Activated naive CD8-positive, alpha-beta T cell treated with anti-CD3 and anti-CD28 coated beads, Interleukin-2, amount 10 ng/mL, durations not matched to agents 7 days and 5 days (primary cell): ENCODE results near the gene ST3GAL3. TPM values are rescaled to one million over a fixed set of nuclear protein-coding genes. Genes with fewer than 3 reads are reported as not detected.
A peak's percentile ranks its signal among the peaks of the same experiment; 100 is the strongest.

Experiments used
- ATAC-seq: fragments of 150-1000 bp; cut with Tn5 transposase; one replicate; pipeline ENCODE4 v1.10.0; 2021; ENCODE audit warnings: low read depth, moderate library complexity
- POLR2A ChIA-PET: fragments of 350-600 bp; sonication (Branson Sonifier 250); formaldehyde crosslinking; loops from one replicate; lab custom pipeline; 2021; ENCODE audit warnings: antibody characterized with exemption; lab: Charles Lee
- DNase-seq: peaks from one replicate; pipeline ENCODE4 v3.0.0; 2021
- H3K27ac Mint-ChIP-seq: one replicate; pipeline ENCODE4 v1.8.0; 2022; ENCODE audit warnings: mild to moderate bottlenecking, mixed read lengths
- H3K27me3 Mint-ChIP-seq: one replicate; pipeline ENCODE4 v1.8.0; 2022; ENCODE audit warnings: mild to moderate bottlenecking, moderate library complexity, mixed read lengths
- H3K36me3 Mint-ChIP-seq: one replicate; pipeline ENCODE4 v1.8.0; 2021; ENCODE audit warnings: mild to moderate bottlenecking, mixed read lengths
- H3K4me1 Mint-ChIP-seq: one replicate; pipeline ENCODE4 v1.8.0; 2021; ENCODE audit warnings: mixed read lengths
- H3K4me3 Mint-ChIP-seq: one replicate; pipeline ENCODE4 v1.8.0; 2022; ENCODE audit warnings: mild to moderate bottlenecking, moderate library complexity, mixed read lengths
- H3K9me3 Mint-ChIP-seq: one replicate; pipeline ENCODE4 v1.8.0; 2021; ENCODE audit warnings: mixed read lengths
- total RNA-seq, 2 experiments: library from RNA; stranded (reverse); gene quantifications; one replicate each; pipeline ENCODE4 v1.2.3, GENCODE V29; 2021

ST3GAL3 gene
- total RNA-seq, 2 experiments from 2014 or later = 20.8 TPM

DNA sequence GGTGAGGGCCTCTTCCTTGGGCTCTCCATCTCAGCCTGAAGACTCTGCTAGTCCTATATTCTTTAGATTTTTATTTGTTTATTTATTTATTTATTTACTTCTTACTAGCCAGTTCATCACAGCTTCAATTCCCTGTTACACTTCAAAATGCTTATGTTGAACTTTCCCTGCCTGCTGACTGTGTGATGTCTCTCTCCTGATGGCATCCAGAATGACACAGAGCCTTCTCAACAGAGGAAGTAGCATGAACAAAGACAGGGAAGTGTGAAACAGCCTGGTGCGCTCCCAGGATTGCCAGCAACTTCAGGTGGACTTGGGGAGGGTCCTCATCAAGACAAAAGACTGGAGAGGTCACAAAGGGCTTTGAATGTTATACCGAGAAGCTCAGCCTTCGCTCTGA, 235.1 kb downstream of the ST3GAL3 start:
- Mint-ChIP-seq H3K36me3 (peaks cover 3% of the 10 kb centered on the region), H3K27ac (no peak overlapping the region), H3K4me3 (no peak overlapping the region), H3K4me1 (peaks cover 17% of the 10 kb centered on the region), H3K9me3 (no peaks in the 10 kb centered on the region), H3K27me3 (no peaks in the 10 kb centered on the region)
- DNase-seq = no peak
- no peak for ATAC-seq
- POLR2A ChIA-PET = no interaction called here

DNA sequence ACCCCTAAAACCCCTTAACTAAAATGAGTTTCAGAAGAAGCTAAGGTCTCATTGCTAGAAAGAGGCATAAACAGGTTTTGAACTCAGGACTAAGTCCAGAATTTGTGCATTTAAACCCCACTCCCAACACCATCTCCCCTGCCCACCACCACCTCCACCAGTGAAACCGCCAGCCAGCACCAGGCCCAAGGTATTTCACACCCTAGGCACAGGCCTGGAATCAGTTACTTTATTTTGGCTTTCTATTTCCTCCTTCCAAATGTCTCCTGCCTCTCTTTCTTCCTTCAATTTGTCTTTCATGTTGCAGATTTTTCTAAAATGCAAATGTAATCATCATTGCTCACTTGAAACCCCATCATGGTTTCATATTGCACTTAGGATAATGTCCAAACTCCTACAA, 237.5 kb downstream of the ST3GAL3 start:
- H3K4me1 Mint-ChIP-seq = peaks cover 29% of the 10 kb centered on the region
- H3K27me3 Mint-ChIP-seq = no peaks in the 10 kb centered on the region
- H3K9me3 Mint-ChIP-seq = no peaks in the 10 kb centered on the region
- ATAC-seq (no peak), DNase-seq (no peak)
- peaks cover 1% of the 10 kb centered on the region for H3K36me3 Mint-ChIP-seq
- POLR2A ChIA-PET = interaction anchor here (2.7 kb wide), 1 partner anchor 8 kb away, joined by 8 read pairs; no protein-coding TSS in a partner anchor
- H3K27ac Mint-ChIP-seq = no peak overlapping the region
- peak overlapping the region; percentile 93 for H3K4me3 Mint-ChIP-seq

DNA sequence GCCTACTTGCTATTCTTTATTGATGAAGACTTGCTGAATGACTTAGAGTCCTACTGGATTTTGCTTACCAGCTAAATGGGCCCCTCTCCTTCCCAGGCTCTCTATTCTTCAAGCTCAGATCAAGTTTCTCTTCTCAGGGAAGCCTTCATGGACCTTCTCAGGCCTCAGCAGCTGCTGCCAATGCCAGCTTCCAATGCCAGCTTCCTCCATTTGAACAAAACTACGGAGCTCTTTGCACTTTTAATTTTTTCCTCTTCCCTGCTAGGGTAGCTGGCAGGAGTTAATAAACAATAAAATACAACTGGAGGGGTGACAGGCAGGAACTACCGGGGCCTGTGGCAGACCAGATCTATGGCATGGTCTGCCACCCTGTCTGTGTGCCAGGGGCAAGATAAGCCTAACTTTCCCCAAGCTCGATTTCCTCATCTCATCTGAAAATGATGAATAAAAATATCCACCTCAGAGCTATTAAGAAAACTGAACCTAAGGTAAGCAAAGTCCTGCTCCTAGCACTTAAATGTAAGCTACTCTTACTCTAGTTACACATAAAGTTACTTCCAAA, 238.4 kb downstream of the ST3GAL3 start:
- no peak for DNase-seq
- H3K36me3 Mint-ChIP-seq = peaks cover 4% of the 10 kb centered on the region
- POLR2A ChIA-PET = interaction anchor here (1.0 to 3.5 kb wide), 5 partner anchors 9 to 29 kb away, joined by 3 to 23 read pairs (median 10); partner anchors contain the start of genes ATP6V0B and DPH2
- H3K4me3 Mint-ChIP-seq = peak overlapping the region; percentile 93
- peaks cover 29% of the 10 kb centered on the region for H3K4me1 Mint-ChIP-seq
- H3K27me3 Mint-ChIP-seq = no peaks in the 10 kb centered on the region
- no peaks in the 10 kb centered on the region for H3K9me3 Mint-ChIP-seq
- no peak for ATAC-seq
- peak overlapping the region; percentile 90 for H3K27ac Mint-ChIP-seq

DNA sequence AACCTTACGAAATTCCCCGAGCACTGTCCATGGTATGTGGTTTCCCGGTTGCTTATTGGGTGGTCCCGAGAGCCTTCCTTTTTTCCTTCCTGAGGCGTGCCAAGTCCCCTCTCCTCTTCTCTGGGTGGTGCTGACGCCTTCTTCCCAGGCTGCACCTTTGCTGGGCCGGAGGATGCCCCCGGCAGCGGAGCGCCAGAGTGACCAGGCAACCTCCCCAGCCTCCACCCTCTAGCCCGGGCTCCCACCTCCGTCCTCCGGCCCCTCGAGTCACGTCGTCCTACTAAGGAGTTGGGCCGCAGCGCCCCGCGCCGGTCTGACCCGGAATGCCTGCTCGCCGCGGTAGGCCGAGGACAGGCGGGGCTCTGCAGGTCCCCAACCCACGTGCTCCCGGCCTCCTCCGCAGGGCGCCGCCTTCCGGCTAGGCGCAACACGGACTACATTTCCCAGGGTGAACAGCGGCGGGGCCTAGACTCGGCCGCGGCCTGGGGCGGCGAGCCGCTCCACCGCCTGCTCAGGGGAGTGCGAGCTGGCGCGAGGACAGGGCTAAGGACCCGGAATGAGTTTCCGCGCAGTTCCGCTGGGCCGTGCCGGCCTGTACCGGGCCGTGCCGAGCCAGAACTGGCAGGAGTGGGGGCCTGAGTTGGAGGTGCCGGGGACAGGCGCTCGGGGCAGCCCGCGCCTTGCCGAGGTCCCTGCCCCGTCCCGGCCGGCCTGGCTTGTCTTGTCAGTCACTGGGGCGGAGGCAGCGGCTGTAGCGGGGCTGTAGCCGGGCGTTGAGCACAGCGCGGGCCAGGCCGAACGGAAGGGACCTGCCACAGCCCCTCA, 239.1 kb downstream of the ST3GAL3 start, which contains the start of gene IPO13:
Gene IPO13, plus strand, starts transcription at position 715 of the 825 bp plus-strand sequence. CDS start 651 bp downstream, outside the sequence.
- H3K4me1 Mint-ChIP-seq = peaks cover 29% of the 10 kb centered on the region
- peak; percentile 98 for DNase-seq

DNA sequence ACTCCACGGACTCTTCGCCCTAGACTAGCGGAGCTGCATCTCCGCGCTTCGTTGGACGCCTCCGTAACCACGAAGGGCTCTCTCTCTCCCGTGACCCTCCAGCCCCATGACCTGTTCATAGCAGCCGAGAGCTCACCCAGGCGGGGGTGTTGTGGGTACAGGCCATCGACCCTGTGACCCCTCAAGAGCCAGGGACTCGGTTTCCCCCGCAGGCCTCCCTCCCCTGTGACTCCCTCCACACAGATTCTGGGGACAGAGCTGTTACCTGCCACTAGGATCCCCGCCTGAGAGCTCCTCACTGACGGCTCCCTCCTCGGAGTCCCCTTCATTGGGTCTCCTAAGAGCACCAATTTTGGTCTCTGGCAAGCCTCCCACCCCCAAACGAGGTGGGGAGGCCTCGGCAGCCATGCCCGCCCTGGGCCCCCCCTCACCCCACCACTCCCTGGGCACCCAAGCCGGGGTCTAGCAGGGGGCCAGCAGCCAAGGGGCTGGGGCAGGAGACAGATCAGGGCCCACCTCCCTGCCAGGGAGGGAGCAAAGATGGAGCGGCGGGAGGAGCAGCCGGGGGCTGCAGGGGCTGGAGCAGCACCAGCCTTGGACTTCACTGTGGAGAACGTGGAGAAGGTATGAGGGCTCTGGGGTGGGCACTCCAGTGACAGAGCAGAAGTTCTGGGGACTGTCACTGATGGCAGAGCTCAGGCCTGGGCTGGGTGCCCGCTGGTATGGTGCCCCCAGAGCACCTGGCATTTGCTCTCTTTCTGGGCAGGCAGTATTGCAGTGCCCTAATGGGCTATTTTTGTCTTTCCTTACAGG, 239.9 kb downstream of the ST3GAL3 start:
- Mint-ChIP-seq H3K27ac (peak overlapping the region; percentile 90), H3K36me3 (peaks cover 4% of the 10 kb centered on the region), H3K4me1 (peaks cover 29% of the 10 kb centered on the region), H3K4me3 (peak overlapping the region; percentile 93), H3K27me3 (no peaks in the 10 kb centered on the region), H3K9me3 (no peaks in the 10 kb centered on the region)
- ATAC-seq (peak; percentile 15), DNase-seq (no peak)
- POLR2A ChIA-PET = interaction anchor here (0.5 to 3.5 kb wide), 6 partner anchors 11 to 248 kb away, joined by 3 to 23 read pairs (median 9); partner anchors contain the start of genes ATP6V0B, DPH2 and ST3GAL3

More for the DNA sequence above, 239.1 kb downstream of the ST3GAL3 start, which contains the start of gene IPO13:
- no peaks in the 10 kb centered on the region for H3K9me3 Mint-ChIP-seq
- ATAC-seq = peak; percentile 94
- peak within 1 kb of the TSS; percentile 93 for H3K4me3 Mint-ChIP-seq
- peaks cover 4% of the 10 kb centered on the region for H3K36me3 Mint-ChIP-seq
- H3K27me3 Mint-ChIP-seq = no peaks in the 10 kb centered on the region
- peak within 1 kb of the TSS; percentile 90 for H3K27ac Mint-ChIP-seq
- POLR2A ChIA-PET = interaction anchor here (0.5 to 3.5 kb wide), 7 partner anchors 10 to 247 kb away, joined by 3 to 23 read pairs (median 8); partner anchors contain the start of genes ATP6V0B, DPH2 and ST3GAL3

DNA sequence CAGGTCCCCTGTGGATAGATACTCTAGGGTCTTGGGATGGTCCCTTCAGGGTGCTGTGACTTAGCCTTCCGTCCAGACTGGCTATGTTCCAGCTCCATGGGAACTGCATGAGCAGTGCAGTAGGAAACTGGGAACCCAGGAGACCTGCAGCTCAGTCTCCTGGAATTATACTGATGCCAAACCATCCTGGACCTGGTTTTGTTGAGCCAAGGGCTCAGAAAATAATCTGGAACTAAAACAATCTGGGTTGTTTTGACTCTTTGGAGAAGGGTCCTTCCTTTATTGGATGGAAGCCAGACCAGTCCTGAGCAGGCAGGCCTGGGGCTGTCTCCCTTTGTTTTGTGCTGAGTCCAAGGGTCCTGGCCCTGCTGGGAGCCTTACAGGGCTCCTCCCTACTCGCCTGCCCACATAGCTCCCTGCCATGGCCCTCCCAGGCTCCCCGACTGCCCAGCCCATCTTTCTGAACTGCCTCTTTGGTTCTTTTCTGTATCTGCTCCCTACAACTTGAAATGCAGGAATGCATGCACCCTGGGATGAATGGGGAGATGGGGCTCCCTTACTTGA, 240.6 kb downstream of the ST3GAL3 start:
- H3K4me3 Mint-ChIP-seq = peak overlapping the region; percentile 93
- DNase-seq (no peak), ATAC-seq (no peak)
- POLR2A ChIA-PET = interaction anchor here (2.6 to 3.5 kb wide), 2 partner anchors 13 to 23 kb away, joined by 10 to 22 read pairs; partner anchors contain the start of gene DPH2
- no peaks in the 10 kb centered on the region for H3K27me3 Mint-ChIP-seq
- H3K9me3 Mint-ChIP-seq = no peaks in the 10 kb centered on the region
- peaks cover 4% of the 10 kb centered on the region for H3K36me3 Mint-ChIP-seq
- H3K4me1 Mint-ChIP-seq = peaks cover 25% of the 10 kb centered on the region
- peak overlapping the region; percentile 90 for H3K27ac Mint-ChIP-seq

DNA sequence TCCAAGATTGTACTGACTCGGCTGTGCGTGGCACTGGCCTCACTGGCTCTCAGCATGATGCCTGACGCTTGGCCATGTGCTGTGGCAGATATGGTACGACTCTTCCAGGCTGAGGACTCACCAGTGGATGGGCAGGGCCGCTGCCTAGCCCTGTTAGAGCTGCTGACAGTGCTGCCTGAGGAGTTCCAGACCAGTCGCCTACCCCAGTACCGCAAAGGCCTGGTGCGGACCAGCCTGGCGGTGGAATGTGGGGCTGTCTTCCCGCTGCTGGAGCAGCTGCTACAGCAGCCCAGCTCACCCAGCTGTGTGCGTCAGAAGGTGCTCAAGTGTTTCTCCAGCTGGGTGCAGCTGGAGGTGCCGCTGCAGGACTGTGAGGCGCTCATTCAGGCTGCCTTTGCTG, 242.3 kb downstream of the ST3GAL3 start:
- no peak for ATAC-seq
- H3K9me3 Mint-ChIP-seq = no peaks in the 10 kb centered on the region
- no peak for DNase-seq
- no peak overlapping the region for H3K4me3 Mint-ChIP-seq
- POLR2A ChIA-PET = interaction anchor here (1.2 to 1.7 kb wide), 2 partner anchors 9 to 15 kb away, joined by 3 to 6 read pairs; no protein-coding TSS in a partner anchor
- H3K36me3 Mint-ChIP-seq = peaks cover 4% of the 10 kb centered on the region
- H3K4me1 Mint-ChIP-seq = peaks cover 25% of the 10 kb centered on the region
- no peaks in the 10 kb centered on the region for H3K27me3 Mint-ChIP-seq
- no peak overlapping the region for H3K27ac Mint-ChIP-seq

DNA sequence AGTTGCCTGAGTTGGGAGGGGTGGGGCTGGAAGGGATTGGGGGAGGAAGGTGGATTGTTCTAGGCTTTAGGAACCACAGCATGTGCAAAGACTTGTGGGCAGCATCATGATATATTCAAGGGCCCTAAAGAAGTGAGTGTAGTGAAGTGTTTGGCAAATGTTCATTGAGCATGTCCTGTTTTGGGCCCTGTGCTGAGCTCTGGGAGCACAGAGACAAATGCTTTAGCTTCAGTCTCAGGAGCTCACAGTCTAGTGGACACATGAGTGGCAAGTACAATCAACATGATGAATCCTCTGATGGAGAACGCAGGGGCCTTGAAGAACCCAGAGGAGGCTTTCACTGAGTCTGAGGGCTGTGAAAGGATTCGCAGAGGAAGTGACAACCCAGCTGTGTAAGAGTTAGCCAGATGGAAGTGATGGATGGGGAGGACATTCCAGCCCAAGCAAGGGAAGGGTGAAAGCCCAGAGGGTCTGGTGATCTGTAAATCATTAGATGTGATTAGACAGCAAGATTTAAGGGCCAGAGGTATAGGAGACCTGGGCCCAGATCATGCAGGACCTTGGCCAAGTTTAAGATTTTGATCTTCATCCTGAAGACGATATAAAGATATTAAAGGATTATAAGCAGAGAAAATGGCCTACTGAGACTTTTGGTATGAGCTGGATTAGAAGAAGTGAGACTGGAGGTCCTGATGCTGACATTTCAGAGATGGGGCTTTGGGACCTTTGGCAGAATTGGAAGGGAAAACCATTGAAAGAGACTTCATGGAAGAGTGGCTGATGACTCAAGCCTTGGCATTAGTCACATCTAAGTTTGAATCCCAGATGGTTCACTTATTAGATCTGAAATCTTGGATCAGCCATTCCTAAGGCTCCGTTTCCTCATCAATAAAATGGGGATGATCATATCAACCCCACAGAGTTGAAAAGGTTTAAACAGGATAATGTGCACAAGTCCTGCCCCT, 244.0 kb downstream of the ST3GAL3 start:
- H3K9me3 Mint-ChIP-seq = no peaks in the 10 kb centered on the region
- POLR2A ChIA-PET = no interaction called here
- H3K36me3 Mint-ChIP-seq = peaks cover 3% of the 10 kb centered on the region
- H3K4me3 Mint-ChIP-seq = no peak overlapping the region
- DNase-seq = no peak
- no peaks in the 10 kb centered on the region for H3K27me3 Mint-ChIP-seq
- ATAC-seq = no peak
- no peak overlapping the region for H3K27ac Mint-ChIP-seq
- peaks cover 12% of the 10 kb centered on the region for H3K4me1 Mint-ChIP-seq

DNA sequence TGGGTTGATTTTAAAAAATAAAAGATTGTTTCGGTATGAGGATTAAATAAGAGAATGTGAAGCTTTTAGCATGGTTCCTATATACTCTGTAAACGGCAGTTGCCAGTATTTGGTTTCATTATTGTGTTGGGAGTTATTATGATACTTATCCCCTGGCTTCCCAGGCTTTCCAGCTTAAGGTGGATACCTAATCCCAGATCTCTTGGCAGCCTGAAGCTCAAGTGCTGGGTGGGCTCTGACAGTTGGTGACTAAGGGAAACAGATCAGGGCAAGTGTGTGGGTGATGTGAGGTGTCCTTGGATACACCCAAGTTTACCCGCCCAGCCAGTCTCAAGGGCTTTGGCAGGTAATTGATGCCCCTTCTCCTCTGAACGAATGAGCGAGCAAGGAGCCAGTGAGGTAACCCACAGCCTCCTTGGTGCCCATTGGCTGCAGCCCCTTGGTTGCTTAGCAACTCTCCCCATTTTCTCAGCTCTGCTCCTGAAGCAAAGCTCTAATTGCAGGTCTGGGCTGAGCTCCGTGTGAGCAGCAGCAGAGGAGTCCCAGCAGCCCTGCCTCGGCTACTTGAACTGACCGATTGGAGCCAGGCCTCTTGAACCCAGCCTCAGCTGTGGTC, 245.5 kb downstream of the ST3GAL3 start:
- POLR2A ChIA-PET = no interaction called here
- Mint-ChIP-seq H3K27me3 (no peaks in the 10 kb centered on the region), H3K4me1 (peaks cover 8% of the 10 kb centered on the region), H3K9me3 (no peaks in the 10 kb centered on the region), H3K4me3 (no peak overlapping the region), H3K27ac (no peak overlapping the region), H3K36me3 (peaks cover 6% of the 10 kb centered on the region)
- DNase-seq (no peak), ATAC-seq (no peak)

DNA sequence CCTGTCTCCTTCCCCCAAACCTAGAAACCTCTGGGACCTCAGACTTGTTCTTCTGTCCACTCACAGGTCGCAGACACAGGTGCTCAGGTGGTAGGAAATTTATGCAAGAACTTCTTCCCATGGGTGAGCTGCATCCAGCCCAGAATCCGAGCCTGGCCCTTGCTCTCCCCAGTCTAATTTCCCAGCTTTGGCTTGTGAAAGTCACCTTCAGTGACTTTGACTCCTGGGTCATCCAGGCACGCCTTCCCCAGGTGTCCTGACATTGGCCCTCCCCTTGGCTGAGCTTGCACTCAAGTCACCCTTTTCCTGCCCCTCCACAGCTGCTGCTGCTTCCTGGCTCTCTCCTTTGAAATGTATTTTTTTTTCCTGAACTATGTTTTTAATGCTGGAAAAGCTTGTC, 246.0 kb downstream of the ST3GAL3 start:
- POLR2A ChIA-PET = no interaction called here
- no peaks in the 10 kb centered on the region for H3K9me3 Mint-ChIP-seq

DNA sequence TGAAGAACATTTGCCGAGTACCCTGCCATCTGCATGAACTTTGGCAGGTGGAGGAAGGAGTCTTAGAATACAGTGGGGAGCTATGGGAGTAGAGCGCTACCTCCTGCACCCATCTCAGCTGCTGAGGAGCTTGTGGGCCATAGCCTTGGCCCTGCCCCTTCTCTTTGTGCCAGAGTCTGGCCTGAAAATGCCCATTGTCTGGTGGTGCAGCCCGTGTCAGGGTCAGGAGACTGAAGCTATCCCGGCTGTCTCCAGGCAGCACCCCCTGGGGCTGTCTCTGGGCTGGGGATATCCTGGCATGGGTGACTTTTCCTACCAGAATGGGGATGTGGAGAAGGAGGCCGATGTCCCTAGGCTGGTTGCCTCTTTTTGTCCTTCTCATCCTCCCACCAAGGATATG, 246.7 kb downstream of the ST3GAL3 start:
- Mint-ChIP-seq H3K27me3 (no peaks in the 10 kb centered on the region), H3K27ac (no peak overlapping the region), H3K36me3 (peaks cover 6% of the 10 kb centered on the region), H3K4me3 (no peak overlapping the region), H3K9me3 (no peaks in the 10 kb centered on the region), H3K4me1 (no peaks in the 10 kb centered on the region)
- DNase-seq = no peak
- POLR2A ChIA-PET = no interaction called here
- no peak for ATAC-seq

More for the DNA sequence above, 246.0 kb downstream of the ST3GAL3 start:
- H3K27me3 Mint-ChIP-seq = no peaks in the 10 kb centered on the region
- peaks cover 3% of the 10 kb centered on the region for H3K4me1 Mint-ChIP-seq
- H3K27ac Mint-ChIP-seq = no peak overlapping the region
- DNase-seq = no peak
- ATAC-seq = no peak
- no peak overlapping the region for H3K4me3 Mint-ChIP-seq
- peaks cover 6% of the 10 kb centered on the region for H3K36me3 Mint-ChIP-seq
